Measurements from ENCODE around the gene KLHL36.

DNA sequence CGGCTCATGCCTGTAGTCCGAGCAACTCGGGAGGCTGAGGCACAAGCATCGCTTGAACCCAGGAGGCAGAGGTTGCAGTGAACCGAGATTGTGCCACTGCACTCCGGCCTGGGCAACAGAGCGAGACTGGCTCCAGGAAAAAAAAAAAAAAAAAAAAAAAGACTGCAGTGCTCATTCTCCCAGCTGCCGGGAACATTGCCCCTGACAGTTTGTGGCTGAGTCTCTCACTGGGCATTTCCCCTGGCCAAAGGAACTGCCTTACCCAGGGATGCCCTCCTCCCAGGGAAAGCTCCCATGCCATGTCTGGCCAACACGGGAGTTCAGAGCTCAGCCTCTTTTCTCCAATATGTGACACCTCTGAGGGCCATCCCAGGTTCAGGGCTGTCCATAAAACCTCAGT, 30.2 kb downstream of the KLHL36 start:
- TF ChIP-seq, protein P1, sequence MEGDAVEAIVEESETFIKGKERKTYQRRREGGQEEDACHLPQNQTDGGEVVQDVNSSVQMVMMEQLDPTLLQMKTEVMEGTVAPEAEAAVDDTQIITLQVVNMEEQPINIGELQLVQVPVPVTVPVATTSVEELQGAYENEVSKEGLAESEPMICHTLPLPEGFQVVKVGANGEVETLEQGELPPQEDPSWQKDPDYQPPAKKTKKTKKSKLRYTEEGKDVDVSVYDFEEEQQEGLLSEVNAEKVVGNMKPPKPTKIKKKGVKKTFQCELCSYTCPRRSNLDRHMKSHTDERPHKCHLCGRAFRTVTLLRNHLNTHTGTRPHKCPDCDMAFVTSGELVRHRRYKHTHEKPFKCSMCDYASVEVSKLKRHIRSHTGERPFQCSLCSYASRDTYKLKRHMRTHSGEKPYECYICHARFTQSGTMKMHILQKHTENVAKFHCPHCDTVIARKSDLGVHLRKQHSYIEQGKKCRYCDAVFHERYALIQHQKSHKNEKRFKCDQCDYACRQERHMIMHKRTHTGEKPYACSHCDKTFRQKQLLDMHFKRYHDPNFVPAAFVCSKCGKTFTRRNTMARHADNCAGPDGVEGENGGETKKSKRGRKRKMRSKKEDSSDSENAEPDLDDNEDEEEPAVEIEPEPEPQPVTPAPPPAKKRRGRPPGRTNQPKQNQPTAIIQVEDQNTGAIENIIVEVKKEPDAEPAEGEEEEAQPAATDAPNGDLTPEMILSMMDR (IDR thresholded peaks at IDR 0.05 in 4 of 5, conservative IDR thresholded peaks at IDR 0.05 in 1 of 5), result no peak
- TF ChIP-seq POLR2A (IDR thresholded peaks at IDR 0.05), result no peak
